Stimulated activated CD4-positive, alpha-beta T cell treated with anti-CD3 and anti-CD28 coated beads, Interleukin-1b, Interleukin-23, amount 100 ng/mL, for 24 hours (primary cell): ENCODE results near the gene RGS14.
A peak's percentile ranks its signal among the peaks of the same experiment; 100 is the strongest.
"Not testable (repeated sequence)": the region's sequence is repeated elsewhere in the genome, so short reads cannot be mapped to it uniquely, and the experiment has no call there.

Source experiments
- DNase-seq, 4 experiments: peaks; one replicate each; pipeline ENCODE4 v3.0.0-alpha.2; 2020; ENCODE audit warnings: low read depth in 4 of 4, low spot score in 1 of 4

RGS14 gene

DNA sequence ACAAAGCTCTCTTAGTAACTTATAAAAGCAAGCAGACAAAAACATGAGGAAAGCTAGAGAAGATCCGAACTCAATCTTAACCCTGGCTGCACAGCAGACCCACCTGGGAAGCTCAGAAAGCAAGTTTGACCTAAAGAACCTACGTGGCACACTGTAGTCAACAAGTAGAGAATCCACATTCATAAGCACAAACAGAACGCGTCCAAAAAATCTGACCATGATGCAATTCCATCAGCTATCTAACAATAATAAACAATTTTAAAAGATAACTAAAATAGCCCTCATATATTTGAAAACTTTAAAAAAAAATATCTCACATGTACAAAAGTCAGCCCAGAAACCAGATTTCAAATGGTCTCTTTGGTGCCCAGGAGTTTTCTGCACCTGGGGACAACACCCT is 10.9 kb upstream of the RGS14 start:
- DNase-seq, result no peak

DNA sequence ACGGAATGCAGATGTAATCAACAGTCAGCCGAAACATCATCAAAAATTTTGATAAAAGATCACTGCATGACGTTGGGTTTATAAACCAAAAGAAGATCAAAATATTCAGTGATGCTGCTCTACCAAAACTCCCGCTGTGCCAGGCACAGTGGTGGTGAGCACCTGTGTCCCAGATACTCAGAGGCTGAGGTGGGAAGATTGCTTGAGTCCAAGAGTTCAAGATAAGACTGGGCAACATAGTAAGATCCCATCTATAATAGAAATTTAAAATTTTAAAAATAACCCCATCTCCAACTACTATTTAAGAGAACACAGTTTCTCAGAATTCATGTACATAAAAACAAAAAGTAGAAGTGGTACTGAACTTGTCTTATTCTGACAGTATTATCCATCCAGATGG is 10.0 kb upstream of the RGS14 start:
- DNase-seq, result no peak

DNA sequence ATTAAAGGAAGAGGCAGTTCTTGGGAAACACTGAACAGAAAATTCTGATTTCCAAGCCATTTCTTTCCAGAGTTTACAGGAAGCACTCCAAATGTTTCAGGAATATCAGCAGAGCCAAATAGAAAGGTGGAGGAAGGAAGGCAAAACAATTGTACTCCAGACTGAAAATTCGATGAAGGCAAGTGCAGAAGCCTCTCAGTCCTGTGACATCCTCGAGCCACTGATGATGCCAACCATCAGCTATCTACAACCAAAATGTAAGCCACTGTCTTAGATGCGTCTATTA is 8.4 kb upstream of the RGS14 start:
- no peak for DNase-seq

DNA sequence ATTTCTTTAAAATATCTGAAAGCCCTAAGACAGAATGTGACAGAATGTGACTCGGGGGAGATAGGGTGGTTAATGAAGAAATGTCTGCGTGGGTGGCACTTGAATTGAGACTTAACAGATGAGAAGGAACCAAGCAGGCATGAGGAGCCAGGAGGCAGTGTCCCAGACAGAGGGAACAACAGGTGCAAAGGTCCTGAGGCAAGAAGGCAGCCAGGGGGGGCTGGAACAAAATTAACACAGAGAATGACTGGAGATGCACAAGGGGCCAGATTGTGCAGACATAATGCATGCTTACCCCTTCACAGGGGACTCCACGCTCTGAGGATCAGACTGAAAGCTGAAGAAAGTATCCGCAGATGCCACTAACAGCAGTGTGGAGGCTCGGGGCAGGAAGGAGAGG is 8.0 kb upstream of the RGS14 start:
- DNase-seq, result no peak

DNA sequence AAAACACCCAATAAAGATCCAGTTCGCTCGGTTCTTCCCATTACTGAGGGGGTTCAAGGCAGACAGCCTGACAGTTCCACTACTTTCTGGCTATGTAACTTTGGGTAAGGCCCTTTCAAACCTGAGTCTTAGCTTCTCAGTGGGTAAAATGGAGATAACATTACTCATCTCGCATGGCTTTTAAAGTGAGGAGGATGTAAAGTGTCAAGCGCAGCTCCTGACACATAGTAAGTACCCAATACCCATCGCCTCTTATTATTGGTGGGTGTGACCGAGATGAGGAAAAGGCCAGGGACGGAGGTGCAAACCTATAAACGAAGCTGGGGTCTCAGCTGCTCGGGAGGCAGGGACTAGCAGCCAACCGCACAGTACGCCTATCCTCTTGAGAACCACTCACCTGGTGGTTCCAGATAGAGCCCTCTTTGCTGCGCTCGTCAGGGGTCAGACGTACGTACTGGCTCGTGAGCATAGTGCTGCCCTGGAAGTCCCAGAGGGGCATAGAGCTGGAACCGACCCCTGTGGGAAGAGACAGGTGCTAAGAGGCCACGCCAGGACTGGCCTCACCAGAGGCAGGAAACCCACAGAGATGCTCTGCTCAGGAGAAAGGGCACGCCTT is 6.8 kb upstream of the RGS14 start:
- no peak for DNase-seq

DNA sequence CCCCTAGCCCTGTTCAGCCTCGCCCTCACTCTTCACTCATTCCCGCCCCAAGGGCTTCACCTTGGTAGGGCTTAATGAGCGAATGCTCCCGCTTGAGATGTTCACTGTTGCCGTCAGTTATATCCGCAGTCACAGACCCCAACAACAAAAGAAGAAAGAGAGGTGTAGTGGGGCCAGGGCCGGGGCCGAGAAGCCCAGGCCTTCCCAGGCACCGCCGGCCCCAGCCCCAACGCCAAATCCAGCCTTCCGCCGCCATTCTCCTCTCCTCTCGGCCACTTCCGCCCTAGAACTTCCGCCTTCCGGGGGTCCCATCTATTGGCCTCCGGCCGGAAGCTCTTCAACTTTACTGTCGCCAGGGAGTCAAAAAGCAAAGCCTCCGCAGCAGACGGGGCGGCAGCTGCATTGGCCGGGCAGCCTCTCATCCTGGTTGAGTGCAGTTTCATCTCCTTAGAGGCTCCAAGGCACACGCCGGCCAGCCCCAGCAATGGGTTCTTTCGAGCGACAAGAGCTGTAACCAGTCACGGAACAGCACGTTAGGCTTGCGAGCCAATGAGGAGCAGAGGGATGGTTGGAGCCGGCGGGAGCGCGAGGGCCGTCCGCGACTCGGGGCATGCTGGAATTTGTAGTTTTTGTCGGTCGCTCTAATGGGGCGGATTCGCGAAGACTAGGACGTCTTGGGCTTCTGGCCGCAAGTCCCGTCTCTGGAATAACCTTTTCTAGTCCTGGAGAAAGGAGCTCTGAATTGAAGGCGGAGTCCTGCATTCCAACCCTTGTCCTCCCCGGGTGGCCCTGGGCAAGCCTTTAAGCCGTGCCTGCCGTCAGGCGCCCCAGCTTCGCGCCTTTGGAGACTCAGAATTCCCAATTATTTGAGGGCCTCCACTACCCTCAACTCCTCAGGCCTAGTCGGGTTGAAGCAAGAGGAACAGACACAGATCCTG is 6.1 kb upstream of the RGS14 start, which contains the start of gene LMAN2:
TSS of gene LMAN2 (minus strand) at position 277 of the 938 bp plus-strand sequence. CDS start at position 256, 21 bp downstream.
- DNase-seq, result peak; percentile 72 to 85 (median 76)

DNA sequence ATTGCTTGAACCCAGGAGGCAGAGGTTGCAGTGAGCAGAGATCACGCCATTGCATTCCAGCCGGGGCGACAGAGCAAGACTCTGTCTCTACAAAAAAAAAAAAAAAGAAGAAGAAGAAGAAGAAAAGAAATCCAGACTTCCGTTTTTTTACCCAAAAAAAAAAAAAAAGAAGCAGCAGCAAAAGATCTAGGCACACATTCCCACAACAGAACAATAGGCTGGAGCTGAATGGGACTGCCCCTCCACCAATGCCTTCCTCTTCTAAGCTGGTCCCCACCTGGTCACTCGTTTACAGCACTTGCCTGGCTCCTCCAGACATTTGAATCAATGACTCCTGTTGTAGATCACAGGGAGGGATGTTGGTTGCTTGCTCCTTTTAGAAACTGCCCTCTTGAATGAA is 4.6 kb upstream of the RGS14 start:
- no peak for DNase-seq

DNA sequence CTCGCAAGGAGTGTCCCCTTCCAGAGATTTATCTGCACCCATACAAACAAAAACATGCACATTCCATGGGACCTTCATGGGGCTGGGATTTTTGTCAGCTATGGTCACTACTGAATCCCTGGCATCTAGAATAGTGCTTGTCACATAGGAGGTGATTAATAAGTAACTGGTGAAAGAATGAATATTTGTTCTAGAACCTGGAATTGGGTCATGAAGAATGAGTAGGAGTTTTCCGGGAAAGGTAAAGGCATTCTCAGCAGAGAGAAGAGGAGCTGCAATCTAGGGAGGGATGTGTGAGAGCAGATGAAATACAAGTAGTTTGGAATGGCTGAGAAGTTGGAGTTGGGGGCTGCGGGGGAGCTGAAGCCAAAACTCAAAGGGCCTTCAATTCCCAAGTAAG is 3.5 kb upstream of the RGS14 start:
- DNase-seq, result no peak

DNA sequence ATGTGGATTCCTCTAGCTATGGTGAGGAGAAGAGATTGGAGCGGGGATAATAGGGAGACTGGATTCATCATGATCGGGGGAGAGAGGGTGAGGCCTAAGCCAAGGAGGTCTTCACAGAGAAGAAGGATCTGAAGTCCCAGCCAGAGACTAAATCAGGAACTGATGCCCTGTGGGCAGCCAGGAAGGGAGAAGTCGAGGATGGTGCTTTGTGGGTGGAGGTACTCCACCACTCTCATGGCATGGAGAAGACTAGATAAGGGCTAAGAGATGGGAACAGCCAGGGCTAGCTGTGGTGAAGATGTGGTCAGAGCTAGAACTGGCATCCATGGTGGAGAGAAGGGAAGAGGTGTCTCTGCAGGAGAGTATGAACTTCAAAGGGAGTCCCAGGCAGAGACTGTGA is 3.0 kb upstream of the RGS14 start:
- DNase-seq, result no peak

DNA sequence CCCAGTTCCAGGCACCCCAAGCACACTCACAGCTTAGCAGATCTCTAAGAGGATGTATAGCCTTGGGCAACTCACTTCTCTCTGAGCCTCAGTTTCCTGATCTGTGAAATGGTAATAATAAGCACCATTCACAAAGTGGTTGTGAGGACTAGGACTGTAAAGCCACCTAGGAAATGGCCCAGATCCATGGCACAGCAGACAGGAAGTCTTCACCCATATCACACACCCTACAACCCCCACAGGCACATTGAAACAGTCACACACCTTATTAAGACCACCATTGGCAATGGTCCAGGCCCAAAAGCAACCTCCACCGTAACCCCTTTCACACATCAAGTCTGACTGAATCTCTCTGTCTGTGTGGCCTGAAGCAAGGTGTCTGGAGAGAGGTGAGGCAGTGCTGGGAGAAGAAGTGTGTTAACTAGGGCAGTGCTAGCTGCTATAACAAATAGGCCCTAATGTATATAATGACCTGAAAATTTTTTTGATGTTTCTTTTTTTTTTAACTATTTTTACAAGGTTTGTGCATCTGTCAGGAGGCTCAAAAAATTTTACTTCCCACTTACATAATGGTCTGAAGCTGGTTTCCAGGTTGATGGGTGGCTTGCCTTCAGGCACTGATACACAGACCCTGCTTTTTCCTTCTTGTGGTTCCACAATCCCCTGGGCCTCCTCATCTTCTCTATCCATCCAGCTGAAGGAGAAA is 2.4 kb upstream of the RGS14 start:
- DNase-seq, result no peak

DNA sequence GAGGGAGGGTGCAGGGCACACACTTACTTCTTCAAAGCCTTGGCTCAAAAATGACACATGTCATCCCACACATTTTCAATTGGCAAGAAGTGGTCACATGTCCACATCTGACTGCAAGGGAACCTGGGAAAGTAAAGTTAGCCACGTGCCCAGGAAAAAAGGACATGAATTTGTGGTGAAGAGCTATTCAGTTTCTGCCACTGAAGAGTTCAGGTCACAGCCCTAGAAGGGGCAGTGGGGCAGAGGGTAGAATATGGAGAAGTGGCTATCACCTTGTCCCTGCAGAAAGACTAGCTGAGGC is 1.9 kb upstream of the RGS14 start:
- no peak for DNase-seq

DNA sequence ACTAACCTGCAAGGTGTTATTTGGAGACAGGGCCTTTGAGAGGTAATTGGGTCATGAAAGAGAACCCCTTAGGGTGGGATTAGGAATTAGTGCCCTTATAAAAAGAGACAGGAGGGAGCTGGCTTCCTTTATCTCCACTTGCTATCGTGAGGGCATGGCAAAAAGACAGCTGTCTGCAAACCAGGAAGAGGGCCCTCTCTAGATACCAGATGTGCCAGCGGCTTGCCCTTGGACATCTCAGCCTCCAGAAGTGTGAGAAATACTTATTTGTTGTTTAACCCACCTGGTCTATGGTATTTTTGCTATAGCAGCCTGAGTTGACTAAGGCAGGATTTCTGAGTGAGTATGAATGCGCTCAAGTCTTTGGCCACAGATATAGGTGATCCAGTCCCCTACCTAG is 978 bp upstream of the RGS14 start:
- DNase-seq, result no peak

DNA sequence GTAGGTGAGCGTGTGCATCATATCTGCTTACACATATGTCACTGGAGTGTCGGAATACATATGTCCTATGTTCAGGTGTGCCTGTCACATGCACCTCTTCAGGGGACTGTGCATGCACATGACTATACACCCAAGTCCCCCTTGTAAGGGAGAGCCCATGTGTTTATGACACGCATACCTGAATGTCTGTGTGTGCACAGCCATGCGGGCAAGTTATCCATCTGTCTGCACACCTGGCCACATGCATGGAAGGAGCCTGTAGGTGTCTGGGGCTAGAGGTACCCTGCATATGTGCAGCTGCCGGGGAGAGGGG is 622 bp upstream of the RGS14 start:
- no peak for DNase-seq

DNA sequence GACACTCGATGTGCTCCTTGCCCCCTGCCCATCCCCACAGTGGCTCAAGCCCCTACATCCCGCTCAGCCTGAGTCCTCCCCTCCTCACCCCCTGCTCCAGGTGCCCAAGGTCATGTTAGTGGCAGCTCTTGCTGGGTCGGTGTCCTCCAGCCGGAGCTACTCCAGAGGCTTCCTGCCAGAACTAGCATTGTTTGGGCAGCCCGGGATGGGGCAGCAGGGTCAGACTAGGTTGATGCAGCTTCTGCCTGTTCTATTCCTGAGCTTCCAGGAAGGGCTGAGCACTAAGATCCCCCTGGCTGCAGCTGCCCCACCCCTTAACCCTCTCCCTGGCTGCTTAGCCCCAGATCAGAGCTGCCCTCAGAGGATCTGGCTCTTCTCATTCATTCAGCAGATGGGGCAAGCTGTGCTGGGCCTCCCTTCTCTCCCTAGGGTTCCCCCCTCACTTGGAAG is 671 bp downstream of the RGS14 start:
- DNase-seq, result no peak

DNA sequence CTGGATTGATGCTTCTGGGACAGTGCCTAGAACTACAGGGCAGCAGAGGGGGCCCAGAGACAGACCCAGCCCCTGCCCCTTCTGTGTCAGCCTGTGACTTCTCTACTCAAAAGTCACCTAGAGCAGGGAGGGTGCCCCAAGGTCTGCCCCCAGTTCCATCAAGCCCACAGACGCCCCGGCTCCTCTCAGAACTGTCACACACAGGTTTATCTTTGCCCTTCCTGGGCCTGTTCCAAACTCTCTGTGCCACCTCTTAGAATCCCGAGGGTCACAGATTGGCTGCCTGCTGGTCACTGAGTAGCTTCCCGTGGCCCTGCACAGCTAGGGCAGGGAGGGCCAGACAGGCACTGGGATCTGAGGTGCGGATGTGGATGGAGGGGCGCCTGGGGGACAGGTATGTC is 1.7 kb downstream of the RGS14 start:
- no peak for DNase-seq

DNA sequence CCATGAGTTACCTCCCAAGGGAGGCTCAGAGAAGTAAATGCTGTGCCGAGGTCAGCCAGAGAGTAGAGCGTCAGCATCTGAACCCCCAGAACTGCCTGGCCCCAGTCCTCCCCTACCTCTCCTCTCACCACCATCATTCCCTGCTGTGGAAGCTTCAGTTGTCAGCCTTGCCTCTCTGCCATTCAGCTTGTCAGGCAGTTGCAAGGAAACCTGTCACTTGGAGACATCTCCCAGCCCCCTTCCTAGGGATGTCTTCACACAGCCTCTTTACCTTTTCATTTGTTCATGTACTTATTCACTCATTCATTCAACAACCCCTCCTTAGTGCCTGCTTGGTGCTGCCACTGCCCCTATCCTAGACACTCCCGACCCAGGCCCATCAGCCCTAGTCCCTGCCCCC is 2.1 kb downstream of the RGS14 start:
- DNase-seq, result no peak

DNA sequence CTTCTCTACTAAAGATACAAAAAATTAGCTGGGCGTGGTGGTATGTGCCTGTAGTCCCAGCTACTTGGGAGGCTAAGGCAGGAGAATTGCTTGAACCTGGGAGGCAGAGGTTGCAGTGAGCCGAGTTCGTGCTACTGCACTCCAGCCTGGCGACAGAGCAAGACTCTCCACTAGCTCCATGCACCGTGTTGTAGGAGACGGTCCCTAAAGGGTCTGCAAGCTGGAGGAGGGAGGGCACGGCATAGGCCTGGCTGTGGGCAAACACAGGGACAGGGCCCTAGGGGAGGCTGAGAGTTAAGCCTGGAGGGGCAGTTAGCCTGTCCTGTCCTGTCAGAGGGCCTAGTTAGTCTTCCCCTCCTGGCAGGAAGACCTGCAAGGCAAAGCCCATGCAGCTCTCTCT is 3.0 kb downstream of the RGS14 start:
- DNase-seq, result not testable (repeated sequence)

DNA sequence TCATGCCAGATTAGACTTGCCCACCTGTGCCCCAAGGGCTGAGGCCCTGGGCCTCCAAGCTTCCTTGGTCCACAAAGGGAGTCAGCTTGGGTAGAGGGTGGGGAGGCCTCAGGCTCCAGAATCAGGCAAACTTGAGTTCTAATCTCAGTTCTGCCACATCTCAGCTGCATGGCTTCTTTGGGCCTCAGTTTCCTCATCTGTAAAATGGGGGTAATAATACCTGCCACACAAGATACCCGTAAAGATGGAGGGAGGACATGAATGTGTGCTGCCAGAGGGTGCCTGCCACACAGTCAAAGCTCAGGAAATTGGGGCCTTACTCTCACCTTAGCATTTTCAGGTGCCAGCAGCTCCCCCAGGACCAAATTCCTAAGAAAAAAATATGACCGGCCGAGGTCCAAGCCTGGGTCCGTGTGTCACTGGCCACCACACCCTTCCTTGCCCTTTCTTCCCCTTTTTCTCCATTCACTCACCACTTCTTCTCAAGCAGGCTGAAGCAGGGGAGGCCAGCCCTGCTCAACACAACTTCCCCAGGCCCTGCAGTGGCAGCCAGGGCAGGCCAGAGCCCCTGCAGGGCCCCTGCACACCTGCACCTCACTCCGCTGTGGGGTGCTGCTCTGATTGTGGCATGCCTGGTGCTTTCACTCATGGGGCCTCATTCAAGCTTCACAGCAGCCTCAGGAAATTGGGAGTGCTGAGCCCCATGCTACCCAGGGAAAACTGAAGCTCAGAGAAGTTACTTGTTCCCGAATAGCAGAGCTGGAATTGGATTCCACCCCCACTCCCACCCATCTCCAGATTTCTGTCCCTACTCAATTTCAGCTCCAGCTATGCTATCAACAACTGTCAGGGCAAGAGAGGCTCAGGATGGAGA is 3.9 kb downstream of the RGS14 start:
- DNase-seq, result no peak

DNA sequence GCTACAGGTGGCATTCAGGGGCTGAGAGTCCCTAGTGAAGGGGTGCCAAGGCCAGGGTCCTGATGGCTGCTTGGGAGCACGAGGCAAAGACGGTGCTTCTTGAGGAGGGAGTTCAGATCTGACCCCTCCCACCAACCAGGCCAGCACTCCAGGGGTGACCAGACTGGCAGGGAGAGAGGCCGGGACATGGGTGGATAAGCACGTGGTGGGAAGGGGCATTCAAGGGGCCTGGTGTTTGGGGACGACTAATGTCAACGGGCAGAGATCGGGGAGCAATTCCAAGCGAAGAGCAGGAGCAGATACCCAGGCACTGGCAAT is 4.5 kb downstream of the RGS14 start:
- no peak for DNase-seq

DNA sequence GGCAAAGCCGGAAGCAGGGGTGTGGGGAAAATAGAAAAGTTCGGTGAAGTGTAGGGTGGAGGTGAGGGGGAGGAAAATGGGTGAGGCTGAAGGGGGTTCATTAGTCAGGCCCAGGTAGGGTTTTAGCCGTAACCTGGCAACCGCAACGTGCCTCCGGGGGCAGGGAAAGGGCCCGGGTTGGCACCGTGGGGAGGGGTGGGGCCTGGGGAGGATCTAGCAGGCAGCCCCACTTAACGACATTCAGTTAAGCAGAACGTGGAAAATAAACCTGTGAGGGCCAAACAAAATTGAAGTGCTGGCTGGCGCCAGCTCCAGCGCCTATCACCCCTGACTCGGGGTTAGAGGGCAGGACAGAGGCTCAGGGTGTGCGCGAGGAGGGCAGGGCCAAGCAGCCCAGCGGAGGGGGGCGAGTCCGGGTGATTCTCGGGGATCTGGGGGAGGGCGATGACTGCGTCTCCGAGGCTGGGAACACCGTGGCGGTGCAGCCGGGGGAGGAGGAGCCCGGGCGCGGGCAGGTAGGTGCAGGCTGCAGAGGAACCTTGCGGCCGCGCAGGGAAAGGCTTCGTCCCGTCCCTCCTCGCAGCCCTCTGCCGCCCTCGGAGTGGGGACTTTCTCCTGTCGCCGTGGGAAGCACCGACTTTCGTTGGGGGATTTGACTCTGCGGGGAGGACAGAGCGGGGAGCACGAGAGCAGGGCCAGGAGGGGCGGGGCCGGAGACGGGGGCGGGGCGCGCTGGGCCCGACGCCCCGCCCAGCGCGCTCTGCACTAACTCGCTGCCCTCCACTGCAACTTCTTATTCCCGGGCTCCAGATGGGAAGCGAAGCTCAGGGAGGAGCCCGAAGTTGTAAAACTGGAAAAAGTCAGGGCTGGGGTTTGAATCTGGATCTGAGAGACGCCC is 5.1 kb downstream of the RGS14 start:
- peak in 3 of 4 experiments; percentile 39 to 62 (median 60) for DNase-seq

DNA sequence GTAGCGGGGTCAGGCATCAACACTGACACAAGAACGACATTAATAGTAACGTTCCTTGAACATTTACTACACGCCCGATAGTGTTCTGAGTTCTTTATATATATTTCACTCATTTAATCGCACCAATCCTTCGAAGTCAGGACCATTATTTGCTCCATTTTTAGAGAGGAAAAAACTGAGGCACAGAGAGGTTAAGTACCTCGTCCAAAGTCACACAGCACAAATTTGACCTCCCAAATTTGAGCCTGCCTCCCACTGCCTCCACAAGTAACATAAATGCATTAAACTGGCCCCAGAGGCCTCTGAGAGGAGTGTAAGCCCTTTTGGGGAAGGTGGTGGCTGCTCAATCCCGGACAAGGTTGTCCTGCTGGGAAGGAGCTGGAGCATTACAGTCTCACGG is 5.8 kb downstream of the RGS14 start:
- DNase-seq, result no peak
